ENCODE data around the gene ASB3. TPM values are rescaled to one million over a fixed set of nuclear protein-coding genes. Genes with fewer than 3 reads are reported as not detected.

ASB3 gene
- total RNA-seq: 10.1 and 10.7 TPM in 2 replicates

GRCh38 chr2:53786705-53787613 is at the start of gene ASB3, which contains the start of gene ERLEC1:
TSS of gene ASB3 (minus strand) at chr2:53786953. CDS start at chr2:53765572, 21,381 bp downstream.
TSS of gene ERLEC1 (plus strand) at chr2:53787044. CDS start at chr2:53787211, 167 bp downstream.

GRCh38 chr2:53767405-53768241 is 19.1 kb downstream of the ASB3 start, which contains the start of gene CHAC2:
TSS of gene CHAC2 (plus strand) at chr2:53767804. CDS start at chr2:53767887, 83 bp downstream.

Other genes with a start within 250 kb of the ASB3 start
- 0.34 and 2.3 TPM in 2 replicates for gene CHAC2, start 19.1 kb downstream of the ASB3 start, total RNA-seq
- 53.9 and 60.6 TPM in 2 replicates for gene ERLEC1, start 91 bp upstream of the ASB3 start, total RNA-seq
- 0.05 and 0.25 TPM in 2 replicates for gene GPR75, start 73.0 kb upstream of the ASB3 start, total RNA-seq
- 16.6 and 18.3 TPM in 2 replicates for gene PSME4, start 184.0 kb upstream of the ASB3 start, total RNA-seq

All from cardiac ventricle fibroblast (primary cell).